Neural crest cell (in vitro differentiated cells): ENCODE results near the gene PRDX3. TPM values are rescaled to one million over a fixed set of nuclear protein-coding genes. Genes with fewer than 3 reads are reported as not detected.

ENCODE experiments used
- DNase-seq: peaks from one replicate; pipeline ENCODE4 v3.0.0; 2021; ENCODE audit warnings: low read depth, mixed read lengths, low spot score
- H3K27ac Mint-ChIP-seq: one replicate; pipeline ENCODE4 v1.8.0; 2021; ENCODE audit warnings: mild to moderate bottlenecking, mixed read lengths; ENCODE audit not compliant: unreplicated experiment
- H3K27me3 Mint-ChIP-seq: 2 replicates; pipeline ENCODE4 v1.8.0; 2021; ENCODE audit warnings: low read depth, mild to moderate bottlenecking, mixed read lengths
- H3K36me3 Mint-ChIP-seq: 2 replicates; pipeline ENCODE4 v1.8.0; 2021; ENCODE audit warnings: low read depth, mild to moderate bottlenecking, mixed read lengths
- H3K4me1 Mint-ChIP-seq: 2 replicates; pipeline ENCODE4 v1.8.0; 2021; ENCODE audit warnings: mixed read lengths
- H3K4me3 Mint-ChIP-seq: one replicate; pipeline ENCODE4 v1.8.0; 2021; ENCODE audit warnings: mild to moderate bottlenecking, mixed read lengths
- H3K9me3 Mint-ChIP-seq: 2 replicates; pipeline ENCODE4 v1.8.0; 2021; ENCODE audit warnings: mixed read lengths
- CTCF ChIP-seq: fragments of 200-600 bp; sonication (generic); conservative IDR thresholded peaks from 2 replicates; pipeline ENCODE4 v1.5.0; 2021; ENCODE audit warnings: antibody characterized with exemption, mild to moderate bottlenecking
- total RNA-seq: library from RNA; stranded (reverse); gene quantifications from 2 replicates; pipeline ENCODE4 v1.2.1, GENCODE V29; 2021

Gene PRDX3
- total RNA-seq, 1 donor from 2014 or later, result 144 TPM

GRCh38 chr10:119166564-119166963, 12.0 kb downstream of the PRDX3 start:
- Mint-ChIP-seq H3K36me3 (peaks cover 11% of the 10 kb centered on the region), H3K9me3 (no peaks in the 10 kb centered on the region), H3K4me1 (peaks cover 28% of the 10 kb centered on the region), H3K27ac (peak overlapping the region; percentile 69), H3K27me3 (no peaks in the 10 kb centered on the region), H3K4me3 (peak overlapping the region; percentile 84)
- no peak for TF ChIP-seq CTCF
- DNase-seq, result no peak

- H3K9me3 Mint-ChIP-seq, result no peaks in the 10 kb centered on the region
- DNase-seq, result no peak
- no peaks in the 10 kb centered on the region for H3K27me3 Mint-ChIP-seq
- H3K36me3 Mint-ChIP-seq, result peaks cover 11% of the 10 kb centered on the region
- no peak overlapping the region for H3K27ac Mint-ChIP-seq
- H3K4me1 Mint-ChIP-seq, result peaks cover 28% of the 10 kb centered on the region
- H3K4me3 Mint-ChIP-seq, result peak overlapping the region; percentile 84
- TF ChIP-seq CTCF, result no peak
These were observed 12.5 kb downstream of the PRDX3 start for GRCh38 chr10:119166118-119166500.

GRCh38 chr10:119165171-119166117, 13.2 kb downstream of the PRDX3 start, which contains the start of gene SFXN4:
SFXN4 (minus strand) TSS chr10:119165714; CDS start chr10:119165647, 67 bp downstream.
- H3K27me3 Mint-ChIP-seq, result no peaks in the 10 kb centered on the region
- no peak for TF ChIP-seq CTCF
- H3K4me1 Mint-ChIP-seq, result peaks cover 28% of the 10 kb centered on the region
- peak within 1 kb of the TSS; percentile 87 for H3K27ac Mint-ChIP-seq
- H3K36me3 Mint-ChIP-seq, result peaks cover 11% of the 10 kb centered on the region
- no peaks in the 10 kb centered on the region for H3K9me3 Mint-ChIP-seq
- peak; percentile 59 for DNase-seq
- H3K4me3 Mint-ChIP-seq, result peak within 1 kb of the TSS; percentile 84

GRCh38 chr10:119162452-119163092, 16.0 kb downstream of the PRDX3 start:
- Mint-ChIP-seq H3K9me3 (no peaks in the 10 kb centered on the region), H3K4me1 (peaks cover 28% of the 10 kb centered on the region), H3K27me3 (no peaks in the 10 kb centered on the region), H3K27ac (peak overlapping the region; percentile 70), H3K4me3 (peak overlapping the region; percentile 32), H3K36me3 (no peaks in the 10 kb centered on the region)
- DNase-seq, result no peak
- TF ChIP-seq CTCF, result no peak

GRCh38 chr10:119161680-119162451, 16.7 kb downstream of the PRDX3 start:
- Mint-ChIP-seq H3K27me3 (no peaks in the 10 kb centered on the region), H3K4me3 (peak overlapping the region; percentile 46), H3K4me1 (peaks cover 23% of the 10 kb centered on the region), H3K36me3 (no peaks in the 10 kb centered on the region), H3K9me3 (no peaks in the 10 kb centered on the region), H3K27ac (no peak overlapping the region)
- no peak for DNase-seq
- peak; percentile 25 for TF ChIP-seq CTCF
